Ishikawa (cell line): Measurements from ENCODE around the gene MYO15B.

Experiments
- NFIC ChIP-seq: IDR thresholded peaks from 2 replicates; pipeline ENCODE4 v1.6.1; 2012
- REST ChIP-seq: IDR thresholded peaks from 2 replicates; pipeline ENCODE4 v1.6.1; 2012; ENCODE audit warnings: low read depth, mild to moderate bottlenecking
- YY1 ChIP-seq: IDR thresholded peaks from 2 replicates; pipeline ENCODE4 v1.6.1; 2012; ENCODE audit warnings: low read depth

GRCh38 chr17:75551266-75551665 is 36.3 kb upstream of the MYO15B start:
- TF ChIP-seq YY1 (no peak), REST (no peak), NFIC (no peak)
